Endothelial cell of umbilical vein (primary cell): ENCODE measurements around the gene LRRK1. TPM values are rescaled to one million over a fixed set of nuclear protein-coding genes. Genes with fewer than 3 reads are reported as not detected.

Experiments
- BruUV-seq: library from RNA; stranded (reverse); fragments of 400-500 nt; replicated peaks from 2 replicates; lab custom pipeline; 2021; lab: Mats Ljungman, UMichigan
- CTCF ChIA-PET: fragments of 300-600, 350-600 bp; sonication (Branson Sonifier 250); formaldehyde crosslinking; loops from one replicate; lab custom pipeline; 2021; ENCODE audit warnings: antibody characterized with exemption, inconsistent platforms; lab: Charles Lee
- POLR2A ChIA-PET: fragments of 300-600, 350-600 bp; sonication (Branson Sonifier 250); formaldehyde crosslinking; loops from one replicate; lab custom pipeline; 2021; ENCODE audit warnings: antibody characterized with exemption, inconsistent platforms; lab: Charles Lee
- DNase-seq: peaks from one replicate; pipeline ENCODE4 v3.0.0-alpha.2; 2011; ENCODE audit warnings: low read depth, low spot score
- FAIRE-seq: peaks from 2 replicates; lab custom pipeline; 2011; peaks lifted over from hg19 to GRCh38; lab: Jason Lieb, UNC
- H2AFZ ChIP-seq: 2 replicates; pipeline ENCODE4 v1.6.0; 2012; ENCODE audit warnings: low read depth, low read length, control low read depth, inconsistent platforms
- H3K27ac ChIP-seq: 2 replicates; pipeline ENCODE4 v1.5.1; 2011; ENCODE audit warnings: low read depth, mild to moderate bottlenecking, control low read depth, low read length, moderate library complexity; ENCODE audit not compliant: insufficient read depth
- H3K27me3 ChIP-seq, 2 experiments: 2 replicates each; pipeline versions ENCODE4 v1.6.0 to v1.6.1; 2011; ENCODE audit warnings: low read length in 2 of 2, mixed read lengths in 1 of 2; ENCODE audit not compliant: control insufficient read depth in 2 of 2, insufficient read depth in 2 of 2
- H3K36me3 ChIP-seq, 2 experiments: 2 replicates in 1 of 2; 3 replicates in 1 of 2; pipeline ENCODE4 v1.5.1; 2011; ENCODE audit warnings: low read length in 2 of 2, mild to moderate bottlenecking in 1 of 2, moderate library complexity in 1 of 2; ENCODE audit not compliant: control insufficient read depth in 2 of 2, insufficient read depth in 2 of 2; ENCODE audit errors: extremely low read depth in 1 of 2
- H3K4me1 ChIP-seq: 3 replicates; pipeline ENCODE4 v1.5.1; 2011; ENCODE audit warnings: mild to moderate bottlenecking, low read length; ENCODE audit not compliant: control insufficient read depth, insufficient read depth; ENCODE audit errors: extremely low read depth
- H3K4me2 ChIP-seq: 2 replicates; pipeline ENCODE4 v1.6.1; 2011; ENCODE audit warnings: low read length, control low read depth, mixed read lengths; ENCODE audit not compliant: insufficient read depth
- H3K4me3 ChIP-seq, 3 experiments: fragments of 200-600 bp in 1 of 3; sonication (generic), shearing (Covaris generic) in 1 of 3; replicated peaks in 1 of 3; 2 replicates each; pipeline ENCODE4 v1.5.1; 2011 to 2016; ENCODE audit warnings: control low read depth in 3 of 3, low read length in 3 of 3, mild to moderate bottlenecking in 2 of 3, inconsistent platforms in 1 of 3, low read depth in 1 of 3, moderate library complexity in 1 of 3; ENCODE audit not compliant: insufficient read depth in 1 of 3
- H3K79me2 ChIP-seq: 2 replicates; pipeline ENCODE4 v1.6.0; 2012; ENCODE audit warnings: low read length, inconsistent platforms; ENCODE audit not compliant: control insufficient read depth, insufficient read depth
- H3K9ac ChIP-seq: replicated peaks from 2 replicates; pipeline ENCODE3; 2011; ENCODE audit warnings: low read length, control low read depth; ENCODE audit not compliant: insufficient read depth; ENCODE audit errors: extremely low read depth
- H3K9me1 ChIP-seq: replicated peaks from 3 replicates; pipeline ENCODE4 v1.6.0; 2011; ENCODE audit warnings: mild to moderate bottlenecking, low read length; ENCODE audit not compliant: control insufficient read depth, insufficient read depth; ENCODE audit errors: extremely low read depth
- H3K9me3 ChIP-seq: replicated peaks from 2 replicates; pipeline ENCODE4 v1.5.1; 2012; ENCODE audit warnings: low read length, inconsistent platforms; ENCODE audit not compliant: control insufficient read depth, insufficient read depth
- H4K20me1 ChIP-seq: replicated peaks from 2 replicates; pipeline ENCODE3; 2011; ENCODE audit warnings: mild to moderate bottlenecking, low read length; ENCODE audit not compliant: control insufficient read depth, insufficient read depth; ENCODE audit errors: extremely low read depth
- CTCF ChIP-seq, 2 donors: IDR thresholded peaks; 1 replicate in 1 of 2; 2 replicates in 1 of 2; pipeline ENCODE4 v1.5.1; 2011; ENCODE audit warnings: low read length in 2 of 2, mild to moderate bottlenecking in 2 of 2, moderate library complexity in 2 of 2, control low read depth in 1 of 2, inconsistent platforms in 1 of 2, low read depth in 1 of 2; ENCODE audit not compliant: insufficient read depth in 1 of 2; ENCODE audit errors: extremely low read depth in 1 of 2
- EZH2 ChIP-seq: IDR thresholded peaks from 2 replicates; pipeline ENCODE4 v1.6.1; 2012; ENCODE audit warnings: borderline replicate concordance, low read depth, mild to moderate bottlenecking, moderate library complexity, low read length, inconsistent platforms; ENCODE audit not compliant: severe bottlenecking
- FOS ChIP-seq: IDR thresholded peaks from 2 replicates; pipeline ENCODE4 v1.6.1; 2011; ENCODE audit warnings: mild to moderate bottlenecking, low read length, moderate library complexity, borderline replicate concordance; ENCODE audit not compliant: insufficient read depth
- GATA2 ChIP-seq: IDR thresholded peaks from 2 replicates; pipeline ENCODE4 v1.7.0; 2011; ENCODE audit warnings: low read depth, mild to moderate bottlenecking, moderate library complexity, mixed read lengths, low read length; ENCODE audit not compliant: insufficient read length, insufficient read depth
- MAX ChIP-seq: IDR thresholded peaks from 2 replicates; pipeline ENCODE4 v1.6.1; 2011; ENCODE audit not compliant: insufficient read depth, insufficient read length
- MYC ChIP-seq: IDR thresholded peaks from one replicate; pipeline ENCODE4 v1.6.1; 2011; ENCODE audit warnings: mild to moderate bottlenecking, low read depth, low read length
- POLR2A ChIP-seq: IDR thresholded peaks from 2 replicates; pipeline ENCODE4 v1.6.1; 2012; ENCODE audit warnings: low read depth, mild to moderate bottlenecking, control low read depth, low read length
- POLR2AphosphoS5 ChIP-seq: IDR thresholded peaks from 2 replicates; pipeline ENCODE4 v1.6.1; 2012; ENCODE audit warnings: low read depth, mild to moderate bottlenecking, control low read depth, low read length, moderate library complexity; ENCODE audit not compliant: insufficient read depth
- dilution Hi-C: fragments of 300-500 bp; cut with MboI; formaldehyde crosslinking; loops from one replicate; pipeline ENCODE4 v1.15.0; 2019; ENCODE audit warnings: low sequenced_read_pairs; ENCODE audit not compliant: extremely low pct_ligation_motif_present
- intact Hi-C: fragments of 100-400 bp; cut with micrococcal nuclease; formaldehyde crosslinking; loops from one replicate; pipeline ENCODE4 v1.10.0; 2022
- polyA plus RNA-seq, 4 experiments: library from polyadenylated mRNA; depleted of rRNA in 3 of 4; stranded (reverse) in 3 of 4; unstranded in 1 of 4; fragments of >200 nt; gene quantifications; 2 replicates each; pipeline versions ENCODE4 v1.2.1 to v1.2.3, GENCODE V29; 2011 to 2012; ENCODE audit warnings: missing spikeins in 1 of 4
- total RNA-seq: library from RNA; stranded (reverse); gene quantifications from 2 replicates; pipeline ENCODE4 v1.2.3, GENCODE V29; 2021

The LRRK1 gene
- total and polyA plus RNA-seq, 2 donors (not counting 3 experiments of a cell fraction or from before 2014, with no cell fraction given): 11.0 to 22.1 TPM

GRCh38 chr15:101118116-101118515 is 199.0 kb downstream of the LRRK1 start:
- CTCF ChIA-PET: no interaction called here

More at GRCh38 chr15:101118116-101118515, 199.0 kb downstream of the LRRK1 start:
- no peaks in the 10 kb centered on the region for H3K4me1 ChIP-seq
- no peaks in the 10 kb centered on the region for H3K36me3 ChIP-seq
- H3K9ac ChIP-seq: no peak overlapping the region
- no peak overlapping the region for H2AFZ ChIP-seq
- TF ChIP-seq MYC: no peak
- TF ChIP-seq GATA2: no peak
- no peak for TF ChIP-seq CTCF (IDR thresholded peaks at IDR 0.05; ENCODE audit: extremely low read depth in 1 of 2, insufficient read depth in 1 of 2, low read depth in 1 of 2, low read length in 2 of 2)
- TF ChIP-seq FOS: no peak
- TF ChIP-seq MAX: no peak
- TF ChIP-seq POLR2A: no peak
- no peak for TF ChIP-seq POLR2AphosphoS5
- no peak for TF ChIP-seq EZH2
- H3K9me3 ChIP-seq: no peaks in the 10 kb centered on the region
- POLR2A ChIA-PET: no interaction called here
- H3K4me3 ChIP-seq: no peak overlapping the region
- intact Hi-C loops (no loop called here), dilution Hi-C loops (no loop called here)
- no peaks in the 10 kb centered on the region for H3K9me1 ChIP-seq
- DNase-seq: no peak
- no peaks in the 10 kb centered on the region for H3K79me2 ChIP-seq
- no peak overlapping the region for H3K27ac ChIP-seq
- H4K20me1 ChIP-seq: no peaks in the 10 kb centered on the region
- H3K4me2 ChIP-seq: no peak overlapping the region
- no peak for FAIRE-seq
- no peaks in the 10 kb centered on the region for H3K27me3 ChIP-seq
- no TSS peak for BruUV-seq
